GM06990 (cell line): ENCODE data around the gene DDX1.

Source experiments
- DNase-seq: peaks from one replicate; pipeline ENCODE4 v3.0.0-alpha.2; 2011; ENCODE audit not compliant: insufficient read length; ENCODE audit errors: extremely low read depth
- H3K27me3 ChIP-seq: replicated peaks from 2 replicates; pipeline ENCODE4 v1.6.0; 2011; ENCODE audit warnings: low read length; ENCODE audit not compliant: control insufficient read depth, insufficient read depth
- H3K36me3 ChIP-seq: 2 replicates; pipeline ENCODE4 v1.5.1; 2011; ENCODE audit warnings: low read length; ENCODE audit not compliant: control insufficient read depth, insufficient read depth
- H3K4me3 ChIP-seq: replicated peaks from 2 replicates; pipeline ENCODE4 v1.5.1; 2011; ENCODE audit warnings: low read depth, mild to moderate bottlenecking, control low read depth, low read length
- CTCF ChIP-seq: IDR thresholded peaks from 2 replicates; pipeline ENCODE4 v1.5.1; 2011; ENCODE audit warnings: low read length, control low read depth, mild to moderate bottlenecking, inconsistent platforms; ENCODE audit not compliant: insufficient read depth, poor library complexity, severe bottlenecking

Gene DDX1

DNA sequence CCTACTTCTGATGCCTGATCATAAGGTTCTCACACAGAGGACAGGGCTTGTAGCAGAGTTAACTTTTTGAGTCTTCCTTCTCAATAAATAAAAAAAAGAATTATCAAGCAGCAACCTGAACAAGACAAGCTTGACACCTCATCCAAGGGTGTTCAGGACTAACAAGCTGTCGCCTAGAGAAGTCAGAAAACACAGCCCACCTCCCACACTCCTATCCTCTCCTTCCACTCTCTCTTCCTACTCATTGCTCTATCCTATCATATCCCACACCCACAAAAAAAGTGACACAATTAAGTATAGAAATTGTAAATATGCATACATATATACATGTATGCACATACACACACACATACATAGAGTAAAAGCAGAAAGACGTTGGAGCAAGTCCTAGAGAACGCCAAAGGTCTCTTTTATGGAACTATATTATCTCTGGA is 35.9 kb upstream of the DDX1 start:
- DNase-seq, result no peak
- TF ChIP-seq CTCF, result no peak
- H3K36me3 ChIP-seq, result no peaks in the 10 kb centered on the region; the same call in 1 of the 2 replicates
- H3K4me3 ChIP-seq, result no peak overlapping the region
- H3K27me3 ChIP-seq, result no peaks in the 10 kb centered on the region

GRCh38 chr2:15556311-15556930 is 35.2 kb upstream of the DDX1 start:
- Histone ChIP-seq H3K27me3 (no peaks in the 10 kb centered on the region), H3K4me3 (no peak overlapping the region), H3K36me3 (no peaks in the 10 kb centered on the region; the same call in 1 of the 2 replicates)
- no peak for TF ChIP-seq CTCF
- no peak for DNase-seq

DNA sequence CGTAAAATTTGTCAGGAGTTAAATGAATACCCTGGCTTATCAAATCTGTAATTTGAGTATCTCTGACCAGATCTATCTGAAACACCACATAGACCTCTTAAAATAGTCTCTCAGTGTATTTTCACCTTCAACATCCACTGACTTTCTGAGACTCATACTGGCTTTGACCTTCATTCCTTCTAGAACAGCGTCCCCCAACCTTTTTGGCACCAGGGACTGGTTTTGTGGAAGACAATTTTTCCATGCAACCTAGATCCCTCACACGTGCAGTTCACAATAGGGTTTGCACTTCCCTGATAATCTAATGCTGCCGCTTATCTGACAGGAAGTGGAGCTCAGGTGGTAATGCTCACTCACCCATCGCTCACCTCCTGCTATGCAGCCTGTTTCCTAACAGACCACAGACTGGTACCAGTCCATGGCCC is 33.8 kb upstream of the DDX1 start:
- Histone ChIP-seq H3K4me3 (no peak overlapping the region), H3K36me3 (no peaks in the 10 kb centered on the region), H3K27me3 (no peaks in the 10 kb centered on the region)
- no peak for TF ChIP-seq CTCF
- DNase-seq, result no peak

DNA sequence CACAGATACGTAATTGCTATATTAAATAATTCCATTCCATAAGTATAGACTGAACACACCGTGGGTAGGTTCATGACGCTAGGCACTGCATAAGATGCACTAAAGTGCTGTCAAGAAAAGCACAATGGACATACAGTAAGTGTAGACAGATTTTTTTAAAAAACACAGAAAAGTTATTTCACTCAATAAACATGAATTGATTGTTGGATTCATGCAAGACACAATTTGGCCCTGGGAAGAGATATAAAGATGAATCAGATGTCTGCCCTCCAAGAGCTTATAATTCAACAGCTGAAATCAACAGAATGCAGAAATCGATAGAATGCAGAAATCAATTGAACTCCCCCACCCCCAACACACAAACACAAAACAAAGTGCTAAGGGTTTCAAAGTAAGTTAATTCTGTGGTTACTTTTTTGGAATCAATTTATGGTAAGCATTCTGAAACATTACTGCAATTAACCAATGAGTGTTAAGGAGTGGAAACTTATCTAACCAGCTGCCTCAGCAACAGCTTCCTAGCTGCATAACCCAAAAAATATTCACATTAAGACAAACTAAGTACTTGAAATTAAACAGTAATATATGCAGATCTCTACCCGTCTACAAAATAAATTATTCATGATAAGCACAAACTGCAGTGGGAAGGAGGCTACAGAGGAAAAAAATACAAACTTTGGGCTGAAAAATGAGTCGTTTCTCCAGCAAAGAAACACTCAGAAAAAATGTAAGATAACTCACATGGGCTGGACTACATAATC is 32.1 kb upstream of the DDX1 start:
- Histone ChIP-seq H3K27me3 (no peaks in the 10 kb centered on the region), H3K36me3 (no peaks in the 10 kb centered on the region), H3K4me3 (peak overlapping the region; percentile 86)
- DNase-seq, result no peak
- TF ChIP-seq CTCF, result no peak

DNA sequence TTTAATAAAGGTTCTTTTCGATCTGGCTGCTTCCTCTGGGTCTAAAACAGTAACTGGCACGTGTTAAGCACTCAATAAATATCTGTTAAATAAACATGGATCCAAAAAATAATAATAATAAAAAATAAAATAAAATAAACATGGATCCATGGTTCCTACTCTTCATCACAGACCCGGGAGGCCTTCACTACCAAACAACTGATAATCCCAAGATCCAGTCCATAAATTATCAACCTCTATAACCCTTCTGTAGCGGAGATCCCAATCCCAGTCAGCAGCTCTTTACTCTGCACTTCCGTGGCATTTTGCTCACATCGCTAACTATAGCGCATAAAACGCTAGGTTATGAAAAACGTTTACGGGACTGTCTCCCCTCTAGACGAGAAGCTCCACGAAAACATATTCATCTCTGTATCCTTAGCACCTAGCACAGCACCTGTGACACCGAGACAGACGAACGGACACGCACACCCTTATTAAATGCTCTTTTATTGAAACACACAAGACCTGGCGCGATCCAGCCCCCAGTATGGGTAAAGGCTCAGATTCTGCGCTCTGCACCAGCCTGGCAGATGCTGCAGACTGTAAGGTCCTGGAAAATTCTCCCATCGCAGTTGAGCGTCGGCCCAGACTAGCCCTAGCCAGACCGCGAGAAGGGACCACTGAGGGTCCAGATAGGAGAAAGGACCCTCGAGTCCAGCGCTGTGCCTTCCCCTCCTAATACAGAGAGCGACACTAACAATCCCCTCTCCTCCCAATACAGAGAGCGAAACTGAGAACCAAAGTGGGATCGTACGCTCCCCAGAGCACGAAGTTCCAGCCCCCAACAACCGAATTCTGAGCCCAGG is 31.3 kb upstream of the DDX1 start:
- DNase-seq, result no peak
- Histone ChIP-seq H3K4me3 (peak overlapping the region; percentile 86), H3K27me3 (no peaks in the 10 kb centered on the region), H3K36me3 (no peaks in the 10 kb centered on the region)
- no peak for TF ChIP-seq CTCF
